Endothelial cell of umbilical vein (primary cell): ENCODE data around the gene CD8B2. TPM values are rescaled to one million over a fixed set of nuclear protein-coding genes. Genes with fewer than 3 reads are reported as not detected.

Experiments used
- BruUV-seq: library from RNA; stranded (reverse); fragments of 400-500 nt; replicated peaks from 2 replicates; lab custom pipeline; 2021; lab: Mats Ljungman, UMichigan
- CTCF ChIA-PET: fragments of 300-600, 350-600 bp; sonication (Branson Sonifier 250); formaldehyde crosslinking; loops from one replicate; lab custom pipeline; 2021; ENCODE audit warnings: antibody characterized with exemption, inconsistent platforms; lab: Charles Lee
- POLR2A ChIA-PET: fragments of 300-600, 350-600 bp; sonication (Branson Sonifier 250); formaldehyde crosslinking; loops from one replicate; lab custom pipeline; 2021; ENCODE audit warnings: antibody characterized with exemption, inconsistent platforms; lab: Charles Lee
- DNase-seq: peaks from one replicate; pipeline ENCODE4 v3.0.0-alpha.2; 2011; ENCODE audit warnings: low read depth, low spot score
- FAIRE-seq: peaks from 2 replicates; lab custom pipeline; 2011; peaks lifted over from hg19 to GRCh38; lab: Jason Lieb, UNC
- H2AFZ ChIP-seq: 2 replicates; pipeline ENCODE4 v1.6.0; 2012; ENCODE audit warnings: low read depth, low read length, control low read depth, inconsistent platforms
- H3K27ac ChIP-seq: 2 replicates; pipeline ENCODE4 v1.5.1; 2011; ENCODE audit warnings: low read depth, mild to moderate bottlenecking, control low read depth, low read length, moderate library complexity; ENCODE audit not compliant: insufficient read depth
- H3K27me3 ChIP-seq, 2 experiments: 2 replicates each; pipeline versions ENCODE4 v1.6.0 to v1.6.1; 2011; ENCODE audit warnings: low read length in 2 of 2, mixed read lengths in 1 of 2; ENCODE audit not compliant: control insufficient read depth in 2 of 2, insufficient read depth in 2 of 2
- H3K36me3 ChIP-seq, 2 experiments: 2 replicates in 1 of 2; 3 replicates in 1 of 2; pipeline ENCODE4 v1.5.1; 2011; ENCODE audit warnings: low read length in 2 of 2, mild to moderate bottlenecking in 1 of 2, moderate library complexity in 1 of 2; ENCODE audit not compliant: control insufficient read depth in 2 of 2, insufficient read depth in 2 of 2; ENCODE audit errors: extremely low read depth in 1 of 2
- H3K4me1 ChIP-seq: 3 replicates; pipeline ENCODE4 v1.5.1; 2011; ENCODE audit warnings: mild to moderate bottlenecking, low read length; ENCODE audit not compliant: control insufficient read depth, insufficient read depth; ENCODE audit errors: extremely low read depth
- H3K4me2 ChIP-seq: 2 replicates; pipeline ENCODE4 v1.6.1; 2011; ENCODE audit warnings: low read length, control low read depth, mixed read lengths; ENCODE audit not compliant: insufficient read depth
- H3K4me3 ChIP-seq, 3 experiments: fragments of 200-600 bp in 1 of 3; sonication (generic), shearing (Covaris generic) in 1 of 3; replicated peaks in 1 of 3; 2 replicates each; pipeline ENCODE4 v1.5.1; 2011 to 2016; ENCODE audit warnings: control low read depth in 3 of 3, low read length in 3 of 3, mild to moderate bottlenecking in 2 of 3, inconsistent platforms in 1 of 3, low read depth in 1 of 3, moderate library complexity in 1 of 3; ENCODE audit not compliant: insufficient read depth in 1 of 3
- H3K79me2 ChIP-seq: 2 replicates; pipeline ENCODE4 v1.6.0; 2012; ENCODE audit warnings: low read length, inconsistent platforms; ENCODE audit not compliant: control insufficient read depth, insufficient read depth
- H3K9ac ChIP-seq: replicated peaks from 2 replicates; pipeline ENCODE3; 2011; ENCODE audit warnings: low read length, control low read depth; ENCODE audit not compliant: insufficient read depth; ENCODE audit errors: extremely low read depth
- H3K9me1 ChIP-seq: replicated peaks from 3 replicates; pipeline ENCODE4 v1.6.0; 2011; ENCODE audit warnings: mild to moderate bottlenecking, low read length; ENCODE audit not compliant: control insufficient read depth, insufficient read depth; ENCODE audit errors: extremely low read depth
- H3K9me3 ChIP-seq: replicated peaks from 2 replicates; pipeline ENCODE4 v1.5.1; 2012; ENCODE audit warnings: low read length, inconsistent platforms; ENCODE audit not compliant: control insufficient read depth, insufficient read depth
- H4K20me1 ChIP-seq: replicated peaks from 2 replicates; pipeline ENCODE3; 2011; ENCODE audit warnings: mild to moderate bottlenecking, low read length; ENCODE audit not compliant: control insufficient read depth, insufficient read depth; ENCODE audit errors: extremely low read depth
- EZH2 ChIP-seq: IDR thresholded peaks from 2 replicates; pipeline ENCODE4 v1.6.1; 2012; ENCODE audit warnings: borderline replicate concordance, low read depth, mild to moderate bottlenecking, moderate library complexity, low read length, inconsistent platforms; ENCODE audit not compliant: severe bottlenecking
- FOS ChIP-seq: IDR thresholded peaks from 2 replicates; pipeline ENCODE4 v1.6.1; 2011; ENCODE audit warnings: mild to moderate bottlenecking, low read length, moderate library complexity, borderline replicate concordance; ENCODE audit not compliant: insufficient read depth
- GATA2 ChIP-seq: IDR thresholded peaks from 2 replicates; pipeline ENCODE4 v1.7.0; 2011; ENCODE audit warnings: low read depth, mild to moderate bottlenecking, moderate library complexity, mixed read lengths, low read length; ENCODE audit not compliant: insufficient read length, insufficient read depth
- JUN ChIP-seq: IDR thresholded peaks from 2 replicates; pipeline ENCODE4 v1.6.1; 2011; ENCODE audit warnings: borderline replicate concordance, low read depth; ENCODE audit not compliant: insufficient read length, insufficient read depth
- MAX ChIP-seq: IDR thresholded peaks from 2 replicates; pipeline ENCODE4 v1.6.1; 2011; ENCODE audit not compliant: insufficient read depth, insufficient read length
- MYC ChIP-seq: IDR thresholded peaks from one replicate; pipeline ENCODE4 v1.6.1; 2011; ENCODE audit warnings: mild to moderate bottlenecking, low read depth, low read length
- POLR2A ChIP-seq: IDR thresholded peaks from 2 replicates; pipeline ENCODE4 v1.6.1; 2012; ENCODE audit warnings: low read depth, mild to moderate bottlenecking, control low read depth, low read length
- POLR2AphosphoS5 ChIP-seq: IDR thresholded peaks from 2 replicates; pipeline ENCODE4 v1.6.1; 2012; ENCODE audit warnings: low read depth, mild to moderate bottlenecking, control low read depth, low read length, moderate library complexity; ENCODE audit not compliant: insufficient read depth
- dilution Hi-C: fragments of 300-500 bp; cut with MboI; formaldehyde crosslinking; loops from one replicate; pipeline ENCODE4 v1.15.0; 2019; ENCODE audit warnings: low sequenced_read_pairs; ENCODE audit not compliant: extremely low pct_ligation_motif_present
- intact Hi-C: fragments of 100-400 bp; cut with micrococcal nuclease; formaldehyde crosslinking; loops from one replicate; pipeline ENCODE4 v1.10.0; 2022
- polyA plus RNA-seq, 4 experiments: library from polyadenylated mRNA; depleted of rRNA in 3 of 4; stranded (reverse) in 3 of 4; unstranded in 1 of 4; fragments of >200 nt; gene quantifications; 2 replicates each; pipeline versions ENCODE4 v1.2.1 to v1.2.3, GENCODE V29; 2011 to 2012; ENCODE audit warnings: missing spikeins in 1 of 4
- total RNA-seq: library from RNA; stranded (reverse); gene quantifications from 2 replicates; pipeline ENCODE4 v1.2.3, GENCODE V29; 2021
- TF ChIP-seq, protein P1 (sequence below), 2 donors: IDR thresholded peaks; 1 replicate in 1 of 2; 2 replicates in 1 of 2; pipeline ENCODE4 v1.5.1; 2011; ENCODE audit warnings: low read length in 2 of 2, mild to moderate bottlenecking in 2 of 2, moderate library complexity in 2 of 2, control low read depth in 1 of 2, inconsistent platforms in 1 of 2, low read depth in 1 of 2; ENCODE audit not compliant: insufficient read depth in 1 of 2; ENCODE audit errors: extremely low read depth in 1 of 2

Gene CD8B2
- total and polyA plus RNA-seq, 2 donors (not counting 3 experiments of a cell fraction or from before 2014, with no cell fraction given): not detected

DNA sequence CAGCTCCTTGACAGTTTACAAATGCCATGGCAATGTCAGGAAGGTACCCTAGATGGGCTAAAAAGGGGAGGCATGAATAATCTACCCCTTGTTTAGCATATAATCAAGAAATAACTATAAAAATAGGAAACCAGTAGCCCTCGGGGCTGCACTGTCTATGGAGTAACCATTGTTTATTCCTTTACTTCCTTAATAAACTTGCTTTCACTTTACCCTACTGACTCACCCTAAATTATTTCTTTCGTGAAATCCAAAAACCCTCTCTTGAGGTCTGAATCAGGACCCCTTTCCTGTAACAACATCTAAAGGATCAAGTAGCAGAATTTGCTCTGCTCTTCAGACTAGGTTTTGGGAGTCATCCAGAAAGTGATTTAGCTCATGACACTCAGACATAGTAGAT lies 43.7 kb downstream of the CD8B2 start:
- no peaks in the 10 kb centered on the region for H3K9me3 ChIP-seq
- H4K20me1 ChIP-seq: no peaks in the 10 kb centered on the region
- no peak overlapping the region for H3K4me3 ChIP-seq
- no peak overlapping the region for H3K9ac ChIP-seq
- H3K4me2 ChIP-seq: no peak overlapping the region
- FAIRE-seq (no peak), DNase-seq (no peak)
- no peak for TF ChIP-seq FOS
- no peak for TF ChIP-seq JUN
- TF ChIP-seq MYC: no peak
- no peak for TF ChIP-seq POLR2AphosphoS5
- no peak for TF ChIP-seq POLR2A
- TF ChIP-seq GATA2: no peak
- TF ChIP-seq EZH2: no peak
- no peak for TF ChIP-seq MAX
- TF ChIP-seq, protein P1, sequence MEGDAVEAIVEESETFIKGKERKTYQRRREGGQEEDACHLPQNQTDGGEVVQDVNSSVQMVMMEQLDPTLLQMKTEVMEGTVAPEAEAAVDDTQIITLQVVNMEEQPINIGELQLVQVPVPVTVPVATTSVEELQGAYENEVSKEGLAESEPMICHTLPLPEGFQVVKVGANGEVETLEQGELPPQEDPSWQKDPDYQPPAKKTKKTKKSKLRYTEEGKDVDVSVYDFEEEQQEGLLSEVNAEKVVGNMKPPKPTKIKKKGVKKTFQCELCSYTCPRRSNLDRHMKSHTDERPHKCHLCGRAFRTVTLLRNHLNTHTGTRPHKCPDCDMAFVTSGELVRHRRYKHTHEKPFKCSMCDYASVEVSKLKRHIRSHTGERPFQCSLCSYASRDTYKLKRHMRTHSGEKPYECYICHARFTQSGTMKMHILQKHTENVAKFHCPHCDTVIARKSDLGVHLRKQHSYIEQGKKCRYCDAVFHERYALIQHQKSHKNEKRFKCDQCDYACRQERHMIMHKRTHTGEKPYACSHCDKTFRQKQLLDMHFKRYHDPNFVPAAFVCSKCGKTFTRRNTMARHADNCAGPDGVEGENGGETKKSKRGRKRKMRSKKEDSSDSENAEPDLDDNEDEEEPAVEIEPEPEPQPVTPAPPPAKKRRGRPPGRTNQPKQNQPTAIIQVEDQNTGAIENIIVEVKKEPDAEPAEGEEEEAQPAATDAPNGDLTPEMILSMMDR (IDR thresholded peaks at IDR 0.05; ENCODE audit: extremely low read depth in 1 of 2, insufficient read depth in 1 of 2, low read depth in 1 of 2, low read length in 2 of 2): no peak
- intact Hi-C loops: no loop called here
- no peaks in the 10 kb centered on the region for H3K36me3 ChIP-seq
- dilution Hi-C loops: no loop called here
- H3K27me3 ChIP-seq: no peaks in the 10 kb centered on the region
- no peak overlapping the region for H3K27ac ChIP-seq
- H3K9me1 ChIP-seq: no peaks in the 10 kb centered on the region
- ChIA-PET CTCF (no interaction called here), POLR2A (no interaction called here)
- H3K4me1 ChIP-seq: no peaks in the 10 kb centered on the region
- no peak overlapping the region for H2AFZ ChIP-seq
- H3K79me2 ChIP-seq: no peaks in the 10 kb centered on the region
- BruUV-seq: no TSS peak
